ENCODE results near the gene XIRP2. TPM values are rescaled to one million over a fixed set of nuclear protein-coding genes. Genes with fewer than 3 reads are reported as not detected.

Gene XIRP2
- total and polyA plus RNA-seq, 2 of the 13 experiments (the other 11 are each of a cell fraction or from before 2014, with no cell fraction given): 0.04 to 0.05 TPM

GRCh38 chr2:167103028-167103756, 214.9 kb downstream of the XIRP2 start (continued):
- TF ChIP-seq ZBTB40 (IDR thresholded peaks at IDR 0.05): no peak
- no peak; the same call in 1 of the 2 replicates for TF ChIP-seq ZBTB40 (CRISPR knock-in tag; IDR thresholded peaks at IDR 0.05)
- no peak for TF ChIP-seq KLF13 (CRISPR knock-in tag; IDR thresholded peaks at IDR 0.05)
- no peak for TF ChIP-seq TIGD3 (CRISPR knock-in tag; IDR thresholded peaks at IDR 0.05; ENCODE audit: borderline replicate concordance)
- TF ChIP-seq MTERF4 (CRISPR knock-in tag; IDR thresholded peaks at IDR 0.05): no peak
- TF ChIP-seq NFKB2 (CRISPR knock-in tag; IDR thresholded peaks at IDR 0.05; ENCODE audit: borderline replicate concordance): no peak
- TF ChIP-seq HNRNPLL (IDR thresholded peaks at IDR 0.05; ENCODE audit: low read depth, low read length, poor library complexity, severe bottlenecking): no peak
- TF ChIP-seq MYNN (CRISPR knock-in tag; IDR thresholded peaks at IDR 0.05; ENCODE audit: low read depth): no peak
- TF ChIP-seq TRAFD1 (CRISPR knock-in tag; IDR thresholded peaks at IDR 0.05; ENCODE audit: borderline replicate concordance): no peak
- TF ChIP-seq ZNF614 (CRISPR knock-in tag; IDR thresholded peaks at IDR 0.05; ENCODE audit: borderline replicate concordance): peak; percentile 86
- no peak for TF ChIP-seq ZSCAN29 (CRISPR knock-in tag; conservative IDR thresholded peaks at IDR 0.05)
- TF ChIP-seq PREB (CRISPR knock-in tag; IDR thresholded peaks at IDR 0.05): no peak
- TF ChIP-seq MAFK (conservative IDR thresholded peaks at IDR 0.05 in 1 of 2, IDR thresholded peaks at IDR 0.05 in 1 of 2; ENCODE audit: low read length in 2 of 2): no peak
- no peak for TF ChIP-seq MED8 (CRISPR knock-in tag; IDR thresholded peaks at IDR 0.05; ENCODE audit: insufficient replicate concordance)
